Measurements from ENCODE around the gene YAF2.
"Not testable (repeated sequence)": the region's sequence is repeated elsewhere in the genome, so short reads cannot be mapped to it uniquely, and the experiment has no call there.

YAF2 gene

GRCh38 chr12:42196723-42197603 is 41.1 kb downstream of the YAF2 start:
- DNase-seq (ENCODE audit: low spot score) = no peak

- DNase-seq (ENCODE audit: low spot score) = no peak
Observed at GRCh38 chr12:42192686-42193085, 45.4 kb downstream of the YAF2 start.

GRCh38 chr12:42192258-42192657 is 45.8 kb downstream of the YAF2 start:
- no peak for DNase-seq (ENCODE audit: low spot score)

GRCh38 chr12:42190376-42190775 is 47.7 kb downstream of the YAF2 start:
- DNase-seq (ENCODE audit: low spot score) = no peak

GRCh38 chr12:42188275-42188674 is 49.8 kb downstream of the YAF2 start:
- DNase-seq (ENCODE audit: low spot score) = not testable (repeated sequence)

- no peak for DNase-seq (ENCODE audit: low spot score)
Observed at GRCh38 chr12:42187799-42188198, 50.2 kb downstream of the YAF2 start.

GRCh38 chr12:42186793-42187192 is 51.3 kb downstream of the YAF2 start:
- DNase-seq (ENCODE audit: low spot score) = no peak

- DNase-seq (ENCODE audit: low spot score) = no peak
Observed at GRCh38 chr12:42182394-42182793, 55.7 kb downstream of the YAF2 start.

GRCh38 chr12:42180990-42181596 is 57.0 kb downstream of the YAF2 start:
- no peak for DNase-seq (ENCODE audit: low spot score)

- DNase-seq (ENCODE audit: low spot score) = no peak
Observed at GRCh38 chr12:42178101-42178500, 59.9 kb downstream of the YAF2 start.

- no peak for DNase-seq (ENCODE audit: low spot score)
Observed at GRCh38 chr12:42174978-42175377, 63.1 kb downstream of the YAF2 start.

GRCh38 chr12:42173961-42174521 is 64.0 kb downstream of the YAF2 start:
- no peak for DNase-seq (ENCODE audit: low spot score)

- no peak for DNase-seq (ENCODE audit: low spot score)
Observed at GRCh38 chr12:42172441-42173210, 65.4 kb downstream of the YAF2 start.

GRCh38 chr12:42167711-42168110 is 70.3 kb downstream of the YAF2 start:
- no peak for DNase-seq (ENCODE audit: low spot score)

GRCh38 chr12:42166501-42166900 is 71.5 kb downstream of the YAF2 start:
- no peak for DNase-seq (ENCODE audit: low spot score)

GRCh38 chr12:42163913-42164312 is 74.1 kb downstream of the YAF2 start:
- DNase-seq (ENCODE audit: low spot score) = no peak

- no peak for DNase-seq (ENCODE audit: low spot score)
Observed at GRCh38 chr12:42162965-42163364, 75.1 kb downstream of the YAF2 start.

- no peak for DNase-seq (ENCODE audit: low spot score)
Observed at GRCh38 chr12:42162193-42162592, 75.9 kb downstream of the YAF2 start.

GRCh38 chr12:42161529-42161928 is 76.5 kb downstream of the YAF2 start:
- DNase-seq (ENCODE audit: low spot score) = no peak

GRCh38 chr12:42156232-42156631 is 81.8 kb downstream of the YAF2 start:
- no peak for DNase-seq (ENCODE audit: low spot score)

- DNase-seq (ENCODE audit: low spot score) = no peak
Observed at GRCh38 chr12:42145552-42146215, 92.4 kb downstream of the YAF2 start.

- no peak for DNase-seq (ENCODE audit: low spot score)
Observed at GRCh38 chr12:42145197-42145549, 92.9 kb downstream of the YAF2 start.
